K562 (cell line): ENCODE data around the gene RIPOR1. TPM values are rescaled to one million over a fixed set of nuclear protein-coding genes. Genes with fewer than 3 reads are reported as not detected.

Source experiments
- HMG20A ChIP-seq: fragments of 450-650 bp; formaldehyde crosslinking; conservative IDR thresholded peaks from 2 replicates; pipeline ENCODE4 v1.4.0; 2020; ENCODE audit warnings: mild to moderate bottlenecking, mixed read lengths
- MCM3 ChIP-seq: fragments of 450-650 bp; IDR thresholded peaks from 2 replicates; pipeline ENCODE4 v1.6.1; 2016
- MGA ChIP-seq: fragments of 450-650 bp; IDR thresholded peaks from 2 replicates; pipeline ENCODE4 v1.6.1; 2016; ENCODE audit warnings: mild to moderate bottlenecking, moderate library complexity
- NCOA2 ChIP-seq, 2 experiments: fragments of 450-650 bp; IDR thresholded peaks; 2 replicates each; pipeline ENCODE4 v1.6.1; 2018; ENCODE audit warnings: mild to moderate bottlenecking in 2 of 2, moderate library complexity in 1 of 2; ENCODE audit not compliant: partially characterized antibody in 2 of 2
- NFIX ChIP-seq: fragments of 250-450 bp; sonication (Bioruptor Pico); IDR thresholded peaks from 2 replicates; pipeline ENCODE4 v1.4.0; 2020; ENCODE audit warnings: low read depth, mild to moderate bottlenecking, moderate library complexity
- NR2F6 ChIP-seq: fragments of 450-650 bp; formaldehyde crosslinking; IDR thresholded peaks from 2 replicates; pipeline ENCODE4 v1.4.0; 2020; ENCODE audit warnings: mild to moderate bottlenecking
- PPARD ChIP-seq: fragments of 250-450 bp; sonication (Bioruptor Pico); IDR thresholded peaks from 2 replicates; pipeline ENCODE4 v1.8.0; 2022; ENCODE audit warnings: inconsistent platforms, mild to moderate bottlenecking, moderate library complexity
- SNIP1 ChIP-seq: fragments of 450-650 bp; IDR thresholded peaks from 2 replicates; pipeline ENCODE4 v1.7.1; 2017; ENCODE audit warnings: low read depth, mild to moderate bottlenecking
- STAT5A ChIP-seq: IDR thresholded peaks from 2 replicates; pipeline ENCODE4 v1.6.1; 2012; ENCODE audit warnings: low read length, inconsistent platforms, borderline replicate concordance
- STAT5B ChIP-seq: fragments of 250-450 bp; sonication (Bioruptor Pico); IDR thresholded peaks from 2 replicates; pipeline ENCODE4 v1.8.0; 2021; ENCODE audit warnings: mild to moderate bottlenecking, inconsistent platforms
- U2AF2 ChIP-seq: fragments of 200-400 bp; formaldehyde crosslinking; optimal IDR thresholded peaks from 2 replicates; pipeline ENCODE3; 2017; ENCODE audit warnings: low read depth, mild to moderate bottlenecking, low read length
- XRCC3 ChIP-seq: fragments of 450-650 bp; IDR thresholded peaks from 2 replicates; pipeline ENCODE4 v1.6.1; 2017; ENCODE audit warnings: mild to moderate bottlenecking, moderate library complexity
- ZFX ChIP-seq: sonication (generic); formaldehyde crosslinking; IDR thresholded peaks from 2 replicates; pipeline ENCODE4 v1.8.0; 2022; ENCODE audit warnings: mild to moderate bottlenecking, missing genetic modification reagents, moderate library complexity
- ZNF174 ChIP-seq: fragments of 250-450 bp; sonication (Bioruptor Pico); IDR thresholded peaks from 2 replicates; pipeline ENCODE4 v1.4.0; 2020; ENCODE audit warnings: mild to moderate bottlenecking
- ZNF224 ChIP-seq: sonication (generic); formaldehyde crosslinking; IDR thresholded peaks from 2 replicates; pipeline ENCODE4 v1.8.0; 2022; ENCODE audit warnings: mild to moderate bottlenecking, missing genetic modification reagents
- ZNF436 ChIP-seq: fragments of 250-450, 450-650 bp; sonication (Bioruptor Pico); formaldehyde crosslinking; IDR thresholded peaks from 2 replicates; pipeline ENCODE4 v1.7.0; 2020; ENCODE audit warnings: mild to moderate bottlenecking
- polyA plus RNA-seq, 8 experiments: library from polyadenylated mRNA; depleted of rRNA in 4 of 8; stranded (reverse) in 5 of 8; unstranded in 3 of 8; fragments of >200 nt; fragmentation: Nextera tagmentation in 2 of 8; fragmentation: Illumina TruSeq in 1 of 8; extraction: Ambion mirVana in 2 of 8; extraction: Trizol in 1 of 8; gene quantifications; 2 replicates each; pipeline versions ENCODE4 v1.2.1 to v1.2.3, GENCODE V29; 2011 to 2014; ENCODE audit warnings: inconsistent platforms in 1 of 8, missing spikeins in 1 of 8
- total RNA-seq, 7 experiments: library from RNA; depleted of rRNA in 6 of 7; stranded (reverse); fragments of >200 nt in 6 of 7; fragmentation: Illumina TruSeq in 2 of 7; extraction: Trizol in 2 of 7; gene quantifications; 2 replicates each; pipeline versions ENCODE4 v1.2.1 to v1.2.3, GENCODE V29; 2011 to 2021; ENCODE audit warnings: low replicate concordance in 1 of 7
- TF ChIP-seq, protein P1 (sequence below): sonication (generic); formaldehyde crosslinking; IDR thresholded peaks from 2 replicates; pipeline ENCODE4 v1.8.1; 2023; ENCODE audit warnings: mild to moderate bottlenecking, missing genetic modification reagents

Gene RIPOR1
- total and polyA plus RNA-seq, 9 of the 15 experiments (the other 6 are each of a cell fraction or from before 2014, with no cell fraction given), result 0.36 to 31.1 (median 3.0) TPM

GRCh38 chr16:67480833-67481560, 47.6 kb upstream of the RIPOR1 start, which contains the start of gene ATP6V0D1 (continued):
- TF ChIP-seq, protein P1, sequence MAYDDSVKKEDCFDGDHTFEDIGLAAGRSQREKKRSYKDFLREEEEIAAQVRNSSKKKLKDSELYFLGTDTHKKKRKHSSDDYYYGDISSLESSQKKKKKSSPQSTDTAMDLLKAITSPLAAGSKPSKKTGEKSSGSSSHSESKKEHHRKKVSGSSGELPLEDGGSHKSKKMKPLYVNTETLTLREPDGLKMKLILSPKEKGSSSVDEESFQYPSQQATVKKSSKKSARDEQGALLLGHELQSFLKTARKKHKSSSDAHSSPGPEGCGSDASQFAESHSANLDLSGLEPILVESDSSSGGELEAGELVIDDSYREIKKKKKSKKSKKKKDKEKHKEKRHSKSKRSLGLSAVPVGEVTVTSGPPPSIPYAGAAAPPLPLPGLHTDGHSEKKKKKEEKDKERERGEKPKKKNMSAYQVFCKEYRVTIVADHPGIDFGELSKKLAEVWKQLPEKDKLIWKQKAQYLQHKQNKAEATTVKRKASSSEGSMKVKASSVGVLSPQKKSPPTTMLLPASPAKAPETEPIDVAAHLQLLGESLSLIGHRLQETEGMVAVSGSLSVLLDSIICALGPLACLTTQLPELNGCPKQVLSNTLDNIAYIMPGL (CRISPR knock-in tag), result no peak; the same call in 1 of the 2 replicates
- no peak for TF ChIP-seq ZNF436
- no peak for TF ChIP-seq ZNF224 (CRISPR knock-in tag)
- TF ChIP-seq ZNF174 (CRISPR knock-in tag), result no peak
- peak; percentile 22; the same call in 1 of the 2 replicates for TF ChIP-seq SNIP1
- no peak for TF ChIP-seq HMG20A (CRISPR knock-in tag)
- no peak for TF ChIP-seq STAT5B (CRISPR knock-in tag)
- no peak for TF ChIP-seq MGA
- TF ChIP-seq XRCC3, result no peak
- peak; percentile 94 for TF ChIP-seq ZFX (CRISPR knock-in tag)
- TF ChIP-seq STAT5A, result no peak
- TF ChIP-seq U2AF2, result no peak
- no peak for TF ChIP-seq MCM3
- no peak for TF ChIP-seq NR2F6
- no peak for TF ChIP-seq NFIX (CRISPR knock-in tag)
- no peak for TF ChIP-seq NCOA2 (IDR thresholded peaks at IDR 0.05; ENCODE audit: partially characterized antibody in 2 of 2)
- no peak for TF ChIP-seq PPARD (CRISPR knock-in tag)
